PC-3 (cell line): Measurements from ENCODE around the gene DCHS2.

Source experiments
- EZH2phosphoT487 ChIP-seq: fragments of 300-600 bp; sonication (generic); IDR thresholded peaks from 2 replicates; pipeline ENCODE4 v1.6.1; 2018; ENCODE audit warnings: mild to moderate bottlenecking, antibody characterized with exemption, low read length, borderline replicate concordance
- TF ChIP-seq, protein P1 (sequence below): fragments of 300-600 bp; sonication (generic); conservative IDR thresholded peaks from 2 replicates; pipeline ENCODE4 v1.5.1; 2017; ENCODE audit warnings: antibody characterized with exemption, low read depth, mild to moderate bottlenecking, low read length

DNA sequence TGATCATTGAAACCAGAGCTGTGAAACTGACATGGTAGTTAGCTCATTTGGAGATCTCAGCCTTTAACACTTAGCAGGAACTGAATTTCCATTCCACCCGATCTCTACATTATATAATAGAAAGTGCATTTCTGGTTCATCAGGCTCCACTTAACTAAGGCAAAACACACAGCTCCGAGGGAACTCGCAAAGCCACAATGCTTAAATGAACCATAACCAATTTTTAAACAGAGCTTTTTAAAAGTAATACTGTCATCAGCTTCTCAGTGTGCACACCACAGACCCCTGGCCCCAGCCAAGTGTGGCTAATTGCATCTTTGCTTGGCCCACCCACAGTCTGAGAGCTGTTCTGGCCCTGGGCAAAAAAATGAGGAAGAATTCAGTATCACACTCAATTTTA lies 66.1 kb downstream of the DCHS2 start:
- no peak for TF ChIP-seq EZH2phosphoT487
- TF ChIP-seq, protein P1, sequence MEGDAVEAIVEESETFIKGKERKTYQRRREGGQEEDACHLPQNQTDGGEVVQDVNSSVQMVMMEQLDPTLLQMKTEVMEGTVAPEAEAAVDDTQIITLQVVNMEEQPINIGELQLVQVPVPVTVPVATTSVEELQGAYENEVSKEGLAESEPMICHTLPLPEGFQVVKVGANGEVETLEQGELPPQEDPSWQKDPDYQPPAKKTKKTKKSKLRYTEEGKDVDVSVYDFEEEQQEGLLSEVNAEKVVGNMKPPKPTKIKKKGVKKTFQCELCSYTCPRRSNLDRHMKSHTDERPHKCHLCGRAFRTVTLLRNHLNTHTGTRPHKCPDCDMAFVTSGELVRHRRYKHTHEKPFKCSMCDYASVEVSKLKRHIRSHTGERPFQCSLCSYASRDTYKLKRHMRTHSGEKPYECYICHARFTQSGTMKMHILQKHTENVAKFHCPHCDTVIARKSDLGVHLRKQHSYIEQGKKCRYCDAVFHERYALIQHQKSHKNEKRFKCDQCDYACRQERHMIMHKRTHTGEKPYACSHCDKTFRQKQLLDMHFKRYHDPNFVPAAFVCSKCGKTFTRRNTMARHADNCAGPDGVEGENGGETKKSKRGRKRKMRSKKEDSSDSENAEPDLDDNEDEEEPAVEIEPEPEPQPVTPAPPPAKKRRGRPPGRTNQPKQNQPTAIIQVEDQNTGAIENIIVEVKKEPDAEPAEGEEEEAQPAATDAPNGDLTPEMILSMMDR, result no peak
